Progenitor cell of endocrine pancreas (in vitro differentiated cells): Measurements from ENCODE around the gene KCNH1. TPM values are rescaled to one million over a fixed set of nuclear protein-coding genes. Genes with fewer than 3 reads are reported as not detected.
"Not testable (repeated sequence)": the region's sequence is repeated elsewhere in the genome, so short reads cannot be mapped to it uniquely, and the experiment has no call there.

Source experiments
- DNase-seq: peaks from one replicate; pipeline ENCODE4 v3.0.0; 2021; ENCODE audit warnings: low spot score; ENCODE audit not compliant: unreplicated experiment
- H3K27ac Mint-ChIP-seq: 2 replicates; pipeline ENCODE4 v1.8.0; 2021; ENCODE audit warnings: mild to moderate bottlenecking, moderate library complexity, mixed read lengths
- H3K27me3 Mint-ChIP-seq: 2 replicates; pipeline ENCODE4 v1.8.0; 2021; ENCODE audit warnings: mixed read lengths
- H3K36me3 Mint-ChIP-seq: 2 replicates; pipeline ENCODE4 v1.8.0; 2022; ENCODE audit warnings: mixed read lengths; ENCODE audit not compliant: insufficient read depth
- H3K4me1 Mint-ChIP-seq: 2 replicates; pipeline ENCODE4 v1.8.0; 2021; ENCODE audit warnings: low read depth, mixed read lengths
- H3K4me3 Mint-ChIP-seq: 2 replicates; pipeline ENCODE4 v1.8.0; 2021; ENCODE audit warnings: low read depth, mild to moderate bottlenecking, moderate library complexity, mixed read lengths
- H3K9me3 Mint-ChIP-seq: 2 replicates; pipeline ENCODE4 v1.8.0; 2021; ENCODE audit warnings: low read depth, mixed read lengths
- total RNA-seq: library from RNA; stranded (reverse); gene quantifications from 2 replicates; pipeline ENCODE4 v1.2.1, GENCODE V29; 2021
- TF ChIP-seq, protein P1 (sequence below): fragments of 200-600 bp; sonication (generic); IDR thresholded peaks from one replicate; pipeline ENCODE4 v1.5.0; 2021; ENCODE audit warnings: antibody characterized with exemption, mild to moderate bottlenecking; ENCODE audit not compliant: unreplicated experiment

KCNH1 gene
- total RNA-seq, 1 donor from 2014 or later, result 0.38 TPM

DNA sequence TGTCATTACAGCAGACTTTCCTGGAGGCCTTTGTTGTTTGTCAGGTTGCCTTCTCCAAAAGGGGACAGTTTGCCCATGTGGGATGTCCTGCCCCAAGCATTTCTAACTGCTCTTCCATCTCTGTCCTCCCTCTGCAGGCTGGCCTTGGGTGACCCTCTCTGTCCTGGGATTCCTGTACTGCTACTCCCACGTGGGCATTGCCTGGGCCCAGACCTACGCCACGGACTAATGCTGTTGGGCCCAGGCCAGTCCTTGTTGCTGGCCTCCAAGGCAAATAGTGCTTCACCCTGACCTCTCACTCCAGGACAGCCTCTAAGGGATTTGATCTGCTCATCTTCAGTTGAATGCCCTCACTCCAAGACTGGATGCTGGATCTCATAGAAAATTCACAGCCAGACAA, 459.8 kb downstream of the KCNH1 start:
- H3K27me3 Mint-ChIP-seq, result no peaks in the 10 kb centered on the region
- H3K27ac Mint-ChIP-seq, result no peak overlapping the region
- no peaks in the 10 kb centered on the region for H3K36me3 Mint-ChIP-seq
- H3K4me3 Mint-ChIP-seq, result no peak overlapping the region
- TF ChIP-seq, protein P1, sequence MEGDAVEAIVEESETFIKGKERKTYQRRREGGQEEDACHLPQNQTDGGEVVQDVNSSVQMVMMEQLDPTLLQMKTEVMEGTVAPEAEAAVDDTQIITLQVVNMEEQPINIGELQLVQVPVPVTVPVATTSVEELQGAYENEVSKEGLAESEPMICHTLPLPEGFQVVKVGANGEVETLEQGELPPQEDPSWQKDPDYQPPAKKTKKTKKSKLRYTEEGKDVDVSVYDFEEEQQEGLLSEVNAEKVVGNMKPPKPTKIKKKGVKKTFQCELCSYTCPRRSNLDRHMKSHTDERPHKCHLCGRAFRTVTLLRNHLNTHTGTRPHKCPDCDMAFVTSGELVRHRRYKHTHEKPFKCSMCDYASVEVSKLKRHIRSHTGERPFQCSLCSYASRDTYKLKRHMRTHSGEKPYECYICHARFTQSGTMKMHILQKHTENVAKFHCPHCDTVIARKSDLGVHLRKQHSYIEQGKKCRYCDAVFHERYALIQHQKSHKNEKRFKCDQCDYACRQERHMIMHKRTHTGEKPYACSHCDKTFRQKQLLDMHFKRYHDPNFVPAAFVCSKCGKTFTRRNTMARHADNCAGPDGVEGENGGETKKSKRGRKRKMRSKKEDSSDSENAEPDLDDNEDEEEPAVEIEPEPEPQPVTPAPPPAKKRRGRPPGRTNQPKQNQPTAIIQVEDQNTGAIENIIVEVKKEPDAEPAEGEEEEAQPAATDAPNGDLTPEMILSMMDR, result no peak
- DNase-seq, result no peak
- H3K9me3 Mint-ChIP-seq, result no peaks in the 10 kb centered on the region
- no peaks in the 10 kb centered on the region for H3K4me1 Mint-ChIP-seq

DNA sequence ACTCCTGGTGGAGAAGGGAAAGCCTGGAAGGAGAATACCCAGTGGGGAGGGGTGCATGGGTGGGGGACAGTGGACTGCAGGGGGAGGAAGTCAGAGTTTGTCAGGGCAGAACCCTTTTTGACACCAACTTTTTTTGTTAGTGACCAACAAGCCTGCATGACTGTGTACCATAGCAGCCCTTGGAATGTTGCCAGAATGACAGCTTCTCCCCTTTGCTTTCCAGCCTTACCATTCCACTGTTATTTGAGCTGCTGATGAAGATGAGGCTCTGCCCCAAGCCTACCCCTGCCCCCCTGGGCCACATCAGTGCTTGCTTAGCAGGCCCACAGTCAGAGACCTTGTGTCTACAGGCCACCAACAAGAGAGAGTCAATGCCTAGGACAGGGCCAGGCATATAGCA, 464.0 kb downstream of the KCNH1 start:
- H3K27me3 Mint-ChIP-seq, result no peaks in the 10 kb centered on the region
- no peak overlapping the region for H3K4me3 Mint-ChIP-seq
- no peak overlapping the region for H3K27ac Mint-ChIP-seq
- H3K4me1 Mint-ChIP-seq, result no peaks in the 10 kb centered on the region
- H3K36me3 Mint-ChIP-seq, result no peaks in the 10 kb centered on the region
- TF ChIP-seq, protein P1, result no peak
- DNase-seq, result no peak
- H3K9me3 Mint-ChIP-seq, result peaks cover 3% of the 10 kb centered on the region

DNA sequence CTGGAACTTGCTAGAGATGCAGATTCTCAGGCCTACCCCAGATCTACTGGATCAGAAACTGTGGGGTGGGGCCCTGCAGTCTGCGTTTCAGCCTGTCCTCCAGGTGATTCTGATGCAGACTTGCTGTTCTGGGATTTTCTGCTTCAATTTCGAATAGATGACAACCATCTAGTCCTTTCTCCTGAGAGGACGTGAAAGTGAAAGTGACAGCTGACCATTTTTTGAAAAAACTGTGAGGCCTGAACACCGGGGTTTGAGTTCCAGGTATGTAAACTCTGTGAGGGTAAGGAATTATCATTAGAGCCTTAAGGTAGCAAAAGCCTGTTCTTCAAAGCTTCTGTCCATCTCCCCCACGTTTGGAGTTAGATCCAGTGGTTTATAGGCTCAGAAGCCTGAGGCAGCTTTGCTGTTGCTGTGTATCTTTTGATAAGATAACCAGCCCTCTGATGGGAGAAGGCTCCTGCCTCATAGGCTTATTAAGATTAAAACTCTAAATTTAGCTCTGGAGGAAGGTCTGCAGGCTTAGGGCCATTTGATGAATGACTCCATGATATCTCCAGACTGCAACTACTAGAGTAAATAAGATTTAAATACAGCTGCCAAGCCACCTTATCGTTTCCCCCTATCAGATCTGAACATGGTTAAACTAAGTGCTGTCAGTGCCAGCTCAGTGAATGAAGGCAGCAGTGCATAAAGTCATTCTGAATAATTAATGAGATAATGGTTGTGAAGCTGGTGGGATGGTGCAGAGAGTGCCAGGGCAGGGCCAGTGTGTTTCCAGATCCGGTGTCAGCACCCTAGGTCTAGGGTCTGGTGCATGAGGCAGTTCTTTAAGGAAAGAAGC, 470.0 kb downstream of the KCNH1 start:
- TF ChIP-seq, protein P1, result no peak
- H3K4me1 Mint-ChIP-seq, result peaks cover 17% of the 10 kb centered on the region
- no peak for DNase-seq
- peaks cover 9% of the 10 kb centered on the region for H3K9me3 Mint-ChIP-seq
- H3K27ac Mint-ChIP-seq, result no peak overlapping the region
- H3K4me3 Mint-ChIP-seq, result no peak overlapping the region
- no peaks in the 10 kb centered on the region for H3K27me3 Mint-ChIP-seq
- H3K36me3 Mint-ChIP-seq, result no peaks in the 10 kb centered on the region

DNA sequence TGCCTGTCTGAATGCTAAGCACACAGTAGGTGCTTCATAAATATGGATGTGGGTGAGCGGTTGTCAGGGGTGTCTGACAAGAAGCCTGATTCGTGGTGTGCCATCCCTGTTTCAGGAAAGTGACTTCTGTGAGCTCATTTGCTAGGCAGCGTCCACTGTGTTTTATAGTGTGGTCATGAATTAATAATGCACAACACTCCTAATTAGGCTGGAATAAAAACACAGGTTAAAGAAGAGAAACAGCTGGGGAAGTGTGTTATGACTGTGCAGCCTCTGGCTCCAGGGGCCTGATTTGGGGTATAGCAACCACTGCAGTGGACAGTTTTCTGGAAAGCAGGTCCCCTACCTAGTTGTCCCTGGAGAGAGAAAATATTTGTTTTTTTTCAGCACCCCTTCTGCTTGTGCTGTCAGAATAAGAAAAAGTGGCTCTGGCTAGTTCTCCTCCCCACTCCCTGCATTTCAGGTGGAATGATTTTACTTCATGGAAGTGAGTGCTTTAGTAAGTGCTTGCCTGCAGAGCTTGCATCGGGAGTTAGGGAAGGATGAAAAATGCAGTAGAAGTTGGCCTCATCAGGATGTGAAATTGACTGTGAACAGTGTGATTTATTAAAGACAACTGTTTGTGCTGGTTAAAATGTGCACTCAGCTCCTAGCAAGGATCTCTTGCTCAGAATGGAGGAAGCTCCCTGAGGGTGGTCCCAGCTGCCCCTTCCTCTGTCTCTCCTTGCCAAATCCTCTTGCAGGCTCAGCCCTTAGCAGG, 471.5 kb downstream of the KCNH1 start:
- Mint-ChIP-seq H3K9me3 (peaks cover 12% of the 10 kb centered on the region), H3K27me3 (no peaks in the 10 kb centered on the region), H3K27ac (no peak overlapping the region), H3K4me3 (no peak overlapping the region), H3K4me1 (peaks cover 17% of the 10 kb centered on the region), H3K36me3 (peaks cover 6% of the 10 kb centered on the region)
- no peak for DNase-seq
- TF ChIP-seq, protein P1, result no peak

DNA sequence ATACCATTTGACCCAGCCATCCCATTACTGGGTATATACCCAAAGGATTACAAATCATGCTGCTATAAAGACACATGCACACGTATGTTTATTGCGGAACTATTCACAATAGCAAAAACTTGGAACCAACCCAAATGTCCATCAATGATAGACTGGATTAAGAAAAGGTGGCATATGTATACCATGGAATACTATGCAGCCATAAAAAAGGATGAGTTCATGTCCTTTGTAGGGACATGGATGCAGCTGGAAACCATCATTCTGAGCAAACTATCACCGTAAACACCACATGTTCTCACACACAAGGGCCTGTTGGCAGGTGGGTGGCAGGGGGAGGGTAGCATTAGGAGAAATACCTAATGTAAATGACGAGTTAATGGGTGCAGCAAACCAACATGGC, 472.4 kb downstream of the KCNH1 start:
- not testable (repeated sequence) for H3K36me3 Mint-ChIP-seq, H3K27ac Mint-ChIP-seq, H3K4me3 Mint-ChIP-seq, DNase-seq, H3K27me3 Mint-ChIP-seq
- Mint-ChIP-seq H3K9me3 (peaks cover 12% of the 10 kb centered on the region), H3K4me1 (peaks cover 17% of the 10 kb centered on the region)
